Stimulated activated naive CD8-positive, alpha-beta T cell treated with anti-CD3 and anti-CD28 coated beads, Interleukin-15, amount 100 ng/mL, for 72 hours (primary cell): Measurements from ENCODE around the gene MAPKAPK3.

Source experiments
- ATAC-seq: fragments of 150-1000 bp; cut with Tn5 transposase; 2 replicates; pipeline ENCODE4 v1.10.0; 2021; ENCODE audit warnings: mild to moderate bottlenecking, moderate library complexity
- DNase-seq, 2 donors: peaks; one replicate each; pipeline ENCODE4 v3.0.0; 2021 to 2022
- H3K27ac Mint-ChIP-seq, 2 donors: one replicate each; pipeline ENCODE4 v1.8.0; 2022; ENCODE audit warnings: mild to moderate bottlenecking in 2 of 2, mixed read lengths in 2 of 2, moderate library complexity in 2 of 2
- H3K27me3 Mint-ChIP-seq: one replicate; pipeline ENCODE4 v1.8.0; 2022; ENCODE audit warnings: mixed read lengths
- H3K4me1 Mint-ChIP-seq: one replicate; pipeline ENCODE4 v1.8.0; 2022; ENCODE audit warnings: mild to moderate bottlenecking, mixed read lengths
- H3K4me3 Mint-ChIP-seq, 2 donors: one replicate each; pipeline ENCODE4 v1.8.0; 2022; ENCODE audit warnings: mild to moderate bottlenecking in 2 of 2, mixed read lengths in 2 of 2, moderate library complexity in 1 of 2
- H3K9me3 Mint-ChIP-seq, 2 donors: one replicate each; pipeline ENCODE4 v1.8.0; 2022; ENCODE audit warnings: mixed read lengths in 2 of 2

MAPKAPK3 gene

GRCh38 chr3:50611464-50612233, 5.3 kb upstream of the MAPKAPK3 start, which contains the start of gene CISH:
Gene CISH, minus strand, starts transcription at chr3:50611774. Its CDS starts 124 bp downstream, at chr3:50611650.
- no peaks in the 10 kb centered on the region for H3K9me3 Mint-ChIP-seq
- ATAC-seq (peak; percentile 81), DNase-seq (peak; percentile 98 to 99)
- H3K4me1 Mint-ChIP-seq = peaks cover 33% of the 10 kb centered on the region
- H3K27ac Mint-ChIP-seq = peak within 1 kb of the TSS; percentile 98 to 100
- peak within 1 kb of the TSS; percentile 89 to 99 for H3K4me3 Mint-ChIP-seq
- H3K27me3 Mint-ChIP-seq = no peaks in the 10 kb centered on the region

- peak overlapping the region; percentile 98 to 100 for H3K27ac Mint-ChIP-seq
- no peaks in the 10 kb centered on the region for H3K9me3 Mint-ChIP-seq
- DNase-seq (no peak), ATAC-seq (no peak)
- peak overlapping the region; percentile 89 to 99 for H3K4me3 Mint-ChIP-seq
- H3K4me1 Mint-ChIP-seq = peaks cover 33% of the 10 kb centered on the region
- no peaks in the 10 kb centered on the region for H3K27me3 Mint-ChIP-seq
These were observed 4.6 kb upstream of the MAPKAPK3 start for GRCh38 chr3:50612234-50612882.

- no peak for DNase-seq
- Mint-ChIP-seq H3K27me3 (no peaks in the 10 kb centered on the region), H3K4me3 (peak overlapping the region; percentile 89 to 99), H3K27ac (peak overlapping the region; percentile 98 to 100), H3K9me3 (no peaks in the 10 kb centered on the region), H3K4me1 (peaks cover 37% of the 10 kb centered on the region)
- no peak for ATAC-seq
These were observed 3.7 kb upstream of the MAPKAPK3 start for GRCh38 chr3:50612970-50613846.

DNA sequence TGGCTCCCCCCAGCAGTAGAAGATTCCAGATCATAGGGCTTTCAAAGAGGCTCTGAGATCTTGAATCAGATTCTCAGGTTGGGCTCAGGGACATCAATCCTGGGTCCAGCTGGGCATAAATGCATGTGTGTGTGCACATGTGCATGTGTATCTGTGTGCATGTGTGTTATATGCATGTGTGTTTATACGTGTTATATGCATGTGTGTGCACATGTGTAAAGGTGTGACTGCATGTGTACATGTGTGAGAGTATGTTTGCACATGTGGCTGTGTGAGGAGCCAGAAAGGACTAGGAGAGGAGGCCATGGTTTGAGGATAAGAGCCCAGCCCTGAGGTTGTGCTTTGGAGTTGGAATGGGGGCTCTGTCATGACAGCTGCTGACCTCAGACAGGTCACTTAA, 1.8 kb upstream of the MAPKAPK3 start:
- DNase-seq (no peak), ATAC-seq (no peak)
- no peak overlapping the region for H3K27ac Mint-ChIP-seq
- no peaks in the 10 kb centered on the region for H3K27me3 Mint-ChIP-seq
- H3K9me3 Mint-ChIP-seq = no peaks in the 10 kb centered on the region
- H3K4me1 Mint-ChIP-seq = peaks cover 57% of the 10 kb centered on the region
- peak overlapping the region; percentile 89 to 99 for H3K4me3 Mint-ChIP-seq

DNA sequence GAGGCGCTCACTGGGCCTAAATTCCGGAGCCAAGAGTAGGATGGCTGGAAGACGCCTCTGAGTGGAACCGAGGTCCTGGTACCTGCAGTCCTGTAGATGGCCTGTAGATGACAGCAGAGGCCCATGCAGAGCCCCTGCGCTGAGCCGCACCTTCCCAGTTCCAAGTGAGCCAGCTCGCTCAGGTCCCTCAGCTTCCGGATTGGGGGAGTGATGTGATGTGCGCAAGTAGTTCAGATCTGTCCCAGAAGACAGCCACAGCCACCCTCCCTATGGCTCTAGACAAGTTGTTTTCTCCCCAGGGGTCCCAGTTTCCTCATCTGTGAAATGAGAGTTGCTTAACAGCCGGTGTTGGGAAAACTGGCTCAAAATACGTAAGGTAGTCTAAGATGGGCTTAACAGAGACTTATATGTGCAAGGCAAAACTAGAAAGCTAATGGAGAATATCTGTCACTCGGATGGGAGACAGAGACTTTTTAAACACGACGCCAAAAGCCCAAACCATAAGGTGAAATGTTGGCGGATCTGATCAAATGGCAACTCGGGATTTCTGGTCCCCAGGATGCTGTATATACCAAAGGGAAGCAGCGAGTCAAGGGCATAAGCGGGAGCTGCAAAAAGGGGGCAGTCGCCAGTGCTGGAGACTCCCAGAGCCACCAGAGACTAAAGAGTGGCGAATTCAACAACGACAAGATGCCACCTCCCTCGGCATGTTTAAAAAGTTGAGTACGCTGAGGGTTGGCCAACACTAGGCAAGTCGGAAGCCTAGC, 765 bp upstream of the MAPKAPK3 start:
- Mint-ChIP-seq H3K27ac (peak overlapping the region; percentile 85 to 89), H3K4me1 (peaks cover 67% of the 10 kb centered on the region), H3K9me3 (no peaks in the 10 kb centered on the region), H3K27me3 (no peaks in the 10 kb centered on the region), H3K4me3 (peak overlapping the region; percentile 89 to 99)
- peak; percentile 81 to 85 for DNase-seq
- peak; percentile 26 for ATAC-seq

- H3K9me3 Mint-ChIP-seq = no peaks in the 10 kb centered on the region
- peak overlapping the region; percentile 89 to 99 for H3K4me3 Mint-ChIP-seq
- peaks cover 72% of the 10 kb centered on the region for H3K4me1 Mint-ChIP-seq
- peak; percentile 63 for ATAC-seq
- peak; percentile 98 for DNase-seq
- H3K27me3 Mint-ChIP-seq = no peaks in the 10 kb centered on the region
- H3K27ac Mint-ChIP-seq = peak overlapping the region; percentile 85 to 89
These were observed 218 bp upstream of the MAPKAPK3 start for GRCh38 chr3:50616770-50617095.

DNA sequence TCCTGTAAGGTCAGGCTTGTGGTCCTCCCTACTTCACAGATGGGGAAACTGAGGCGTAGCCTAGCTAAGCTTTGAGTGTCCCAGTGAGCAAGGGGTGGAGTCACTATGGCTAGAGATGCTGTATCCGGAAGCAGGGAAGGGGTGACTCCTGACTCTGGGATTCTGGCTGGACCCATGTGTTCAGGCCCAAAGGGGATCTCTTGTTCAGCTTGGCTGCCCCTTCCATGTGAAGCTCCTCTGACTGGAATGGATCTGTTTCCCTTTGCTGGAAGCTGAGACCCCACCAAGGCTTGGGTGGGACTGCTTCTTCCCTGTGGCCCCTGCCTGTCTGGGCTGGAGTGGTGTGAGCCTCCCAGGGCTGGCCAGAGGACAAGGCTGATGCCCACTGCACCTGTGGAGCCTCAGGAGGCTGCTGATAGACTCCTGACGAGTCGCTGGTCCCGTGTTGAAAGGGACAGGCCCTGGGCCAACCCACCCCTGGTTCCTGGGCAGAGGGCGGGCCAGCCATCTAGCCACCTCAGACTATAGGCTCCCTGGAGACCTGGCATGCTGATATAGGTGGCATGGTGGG, 1.0 kb downstream of the MAPKAPK3 start:
- ATAC-seq = peak; percentile 3

GRCh38 chr3:50620420-50620819, 3.5 kb downstream of the MAPKAPK3 start:
- Mint-ChIP-seq H3K4me1 (peaks cover 88% of the 10 kb centered on the region), H3K27ac (peak overlapping the region; percentile 38 to 91), H3K9me3 (no peaks in the 10 kb centered on the region), H3K4me3 (peak overlapping the region; percentile 89 to 99), H3K27me3 (no peaks in the 10 kb centered on the region)
- DNase-seq (peak in 1 of 2 donors; percentile 35), ATAC-seq (no peak)

More for the DNA sequence above, 1.0 kb downstream of the MAPKAPK3 start:
- no peaks in the 10 kb centered on the region for H3K27me3 Mint-ChIP-seq
- no peaks in the 10 kb centered on the region for H3K9me3 Mint-ChIP-seq
- peak in 1 of 2 donors; percentile 27 for DNase-seq
- H3K4me3 Mint-ChIP-seq = peak overlapping the region; percentile 89 to 99
- H3K27ac Mint-ChIP-seq = peak overlapping the region; percentile 55 to 92
- H3K4me1 Mint-ChIP-seq = peaks cover 80% of the 10 kb centered on the region

GRCh38 chr3:50620820-50621219, 3.9 kb downstream of the MAPKAPK3 start:
- Mint-ChIP-seq H3K27ac (peak overlapping the region; percentile 38 to 91), H3K9me3 (no peaks in the 10 kb centered on the region), H3K4me1 (peaks cover 88% of the 10 kb centered on the region), H3K27me3 (no peaks in the 10 kb centered on the region), H3K4me3 (peak overlapping the region; percentile 89 to 99)
- ATAC-seq (no peak), DNase-seq (no peak)

- Mint-ChIP-seq H3K4me1 (peaks cover 100% of the 10 kb centered on the region), H3K27me3 (no peaks in the 10 kb centered on the region), H3K27ac (peak overlapping the region in 1 of 2 donors; percentile 27), H3K4me3 (peak overlapping the region; percentile 48 to 60), H3K9me3 (no peaks in the 10 kb centered on the region)
- ATAC-seq (no peak), DNase-seq (no peak)
These were observed 5.9 kb downstream of the MAPKAPK3 start for GRCh38 chr3:50622881-50623280.

DNA sequence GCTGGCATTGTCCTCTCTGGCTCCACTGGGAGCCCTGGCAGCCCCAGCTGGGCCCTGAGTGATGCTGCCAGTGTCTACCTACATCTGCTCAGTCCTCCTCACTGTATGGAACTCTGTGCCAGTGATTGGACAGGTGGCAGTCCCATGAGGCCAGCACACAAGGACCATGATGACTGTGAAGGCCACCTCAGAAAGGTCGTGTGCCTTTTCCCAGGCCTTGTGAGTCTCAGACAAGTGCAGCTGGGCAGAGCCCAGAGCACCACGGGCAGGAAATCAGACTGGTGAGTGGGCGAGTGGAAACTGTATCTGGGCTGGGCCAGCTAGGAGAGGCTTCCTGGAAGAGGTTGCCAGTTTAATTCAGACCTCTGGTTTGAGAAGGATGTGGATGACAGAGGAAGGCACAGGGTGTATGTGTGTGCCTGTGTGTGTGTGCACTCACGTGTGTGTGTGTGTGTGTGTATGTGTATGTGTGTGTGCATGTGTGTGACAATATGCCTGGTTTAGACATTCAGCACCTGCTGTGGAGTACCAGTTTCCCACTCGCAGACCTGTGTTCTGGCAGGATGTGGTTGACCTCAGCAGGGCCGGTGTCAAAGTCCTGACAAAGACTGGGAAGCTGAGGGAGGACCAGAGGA, 7.0 kb downstream of the MAPKAPK3 start:
- DNase-seq = peak; percentile 43 to 72
- Mint-ChIP-seq H3K4me1 (peaks cover 100% of the 10 kb centered on the region), H3K9me3 (no peaks in the 10 kb centered on the region), H3K27me3 (no peaks in the 10 kb centered on the region), H3K4me3 (peak overlapping the region; percentile 67 to 70), H3K27ac (peak overlapping the region; percentile 83 to 85)
- peak; percentile 91 for ATAC-seq

DNA sequence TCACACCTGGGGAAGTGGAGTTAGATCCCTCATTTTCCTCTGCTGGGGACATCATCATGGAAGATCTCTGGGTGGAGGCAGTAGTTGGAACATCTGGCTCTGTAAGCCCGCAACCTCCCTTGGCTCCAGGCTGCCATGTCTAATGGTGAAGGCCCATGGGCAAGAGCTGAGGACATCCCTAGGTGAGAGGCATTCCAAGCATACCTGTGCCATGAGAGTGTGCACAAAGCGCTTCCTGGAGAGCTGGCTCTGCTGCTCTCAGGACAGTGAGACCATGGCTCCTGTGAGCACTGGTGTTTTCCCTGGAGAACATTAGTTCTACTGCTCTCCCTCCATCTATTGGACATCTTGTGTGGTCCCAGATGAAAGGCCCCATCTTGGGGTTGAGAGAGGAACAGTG, 7.7 kb downstream of the MAPKAPK3 start:
- Mint-ChIP-seq H3K27ac (peak overlapping the region; percentile 83 to 85), H3K9me3 (no peaks in the 10 kb centered on the region), H3K4me1 (peaks cover 100% of the 10 kb centered on the region), H3K4me3 (peak overlapping the region; percentile 67 to 70), H3K27me3 (no peaks in the 10 kb centered on the region)
- DNase-seq (no peak), ATAC-seq (no peak)

DNA sequence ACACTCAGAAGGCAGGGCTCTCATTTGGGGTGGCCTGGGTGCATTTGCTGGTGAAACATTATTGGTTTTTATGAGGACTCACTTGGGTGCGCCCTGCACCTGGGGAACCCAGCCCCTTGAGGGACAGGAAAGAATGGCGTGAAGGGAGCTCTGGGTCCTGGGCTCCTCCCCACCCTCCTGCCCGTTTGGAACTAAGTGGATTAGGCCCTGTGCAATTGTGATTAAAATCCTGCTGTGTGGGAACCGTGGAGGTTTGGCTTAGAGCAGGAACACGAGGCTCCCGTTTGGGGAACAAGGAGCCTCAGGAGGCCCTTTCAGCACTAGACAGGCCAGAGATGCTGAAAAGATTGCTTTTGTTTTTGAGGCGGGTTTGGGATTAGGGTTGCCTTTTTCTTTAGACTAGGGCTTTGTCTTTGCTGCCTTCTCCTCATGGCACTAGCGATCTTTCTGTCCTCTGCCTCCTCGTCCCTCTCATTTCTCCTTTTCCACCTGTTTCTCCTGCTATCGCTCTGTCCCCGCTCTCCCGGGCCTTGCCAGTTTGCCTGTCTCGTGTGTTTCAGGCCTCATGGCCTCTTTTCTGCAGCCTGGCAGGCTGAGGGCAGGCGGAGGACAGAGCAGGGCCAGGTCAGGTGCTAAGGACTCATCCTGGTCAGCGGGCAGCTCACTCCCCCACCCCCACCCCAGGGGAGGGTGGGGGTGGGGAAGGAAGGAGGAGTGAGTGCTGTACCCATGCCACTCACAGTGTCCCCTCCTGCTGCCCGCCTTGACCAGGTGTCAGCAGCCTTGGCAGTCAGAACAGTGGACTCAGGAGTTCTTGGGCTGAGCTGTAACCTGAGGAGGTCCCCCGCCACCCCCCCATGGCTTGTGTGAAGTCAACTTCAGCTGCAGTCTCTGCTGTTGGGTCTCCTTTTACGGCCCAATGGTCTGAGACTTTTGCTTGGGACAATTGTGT, 8.6 kb downstream of the MAPKAPK3 start:
- Mint-ChIP-seq H3K9me3 (no peaks in the 10 kb centered on the region), H3K27ac (no peak overlapping the region), H3K4me1 (peaks cover 100% of the 10 kb centered on the region), H3K27me3 (no peaks in the 10 kb centered on the region), H3K4me3 (peak overlapping the region; percentile 10 to 70)
- no peak for ATAC-seq
- DNase-seq = no peak
